GM12872 (cell line): Measurements from ENCODE around the gene PIK3R3.

Source experiments
- CTCF ChIP-seq: IDR thresholded peaks from 3 replicates; pipeline ENCODE4 v1.5.1; 2011; ENCODE audit warnings: low read depth, mild to moderate bottlenecking, low read length, moderate library complexity; ENCODE audit not compliant: insufficient read depth

The PIK3R3 gene

GRCh38 chr1:46133181-46133658 is 791 bp upstream of the PIK3R3 start:
- no peak for TF ChIP-seq CTCF

GRCh38 chr1:46131712-46132528 is 509 bp downstream of the PIK3R3 start:
- TF ChIP-seq CTCF: no peak

- TF ChIP-seq CTCF: no peak
These were observed 1.3 kb downstream of the PIK3R3 start for GRCh38 chr1:46131093-46131492.

GRCh38 chr1:46130606-46131005 is 1.8 kb downstream of the PIK3R3 start:
- no peak for TF ChIP-seq CTCF

- TF ChIP-seq CTCF: no peak
These were observed 2.3 kb downstream of the PIK3R3 start for GRCh38 chr1:46130121-46130520.

GRCh38 chr1:46128344-46128743 is 4.1 kb downstream of the PIK3R3 start:
- TF ChIP-seq CTCF: no peak

GRCh38 chr1:46118856-46119255 is 13.6 kb downstream of the PIK3R3 start:
- no peak for TF ChIP-seq CTCF
